Esophagus squamous epithelium (tissue), 4 donors: ENCODE data around the gene NXNL2.

Experiments
- POLR2A ChIP-seq, 4 donors: fragments of 450-650 bp; IDR thresholded peaks; one replicate each; pipeline ENCODE4 v1.6.1; 2017; ENCODE audit warnings: antibody characterized with exemption in 4 of 4, mild to moderate bottlenecking in 4 of 4, moderate library complexity in 3 of 4
- TF ChIP-seq, protein P1 (sequence below), 6 experiments: fragments of 450-650 bp in 4 of 6; fragments of 200-600 bp in 2 of 6; sonication (generic) in 2 of 6; IDR thresholded peaks; one replicate each; pipeline ENCODE4 v1.5.1; 2016 to 2019; ENCODE audit warnings: antibody characterized with exemption in 6 of 6, mild to moderate bottlenecking in 4 of 6, moderate library complexity in 4 of 6

DNA sequence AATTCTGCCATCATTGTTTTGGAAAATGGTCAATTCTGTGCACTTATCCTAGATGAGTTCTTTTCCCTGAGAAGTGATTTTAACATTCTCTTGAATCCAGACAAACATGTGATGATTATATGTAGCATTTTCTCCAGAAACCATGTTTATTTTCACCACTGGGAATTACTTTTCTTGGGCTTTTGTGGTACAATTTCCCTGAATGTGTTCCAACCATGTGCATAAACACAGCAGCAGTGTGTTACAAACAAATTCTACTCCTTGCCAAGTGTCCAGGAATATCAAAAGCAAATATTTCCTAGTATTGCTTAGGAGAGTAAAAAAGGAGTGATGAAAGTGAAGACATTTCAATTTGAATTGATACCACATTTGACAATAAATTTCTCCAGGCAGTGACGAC, 50.4 kb downstream of the NXNL2 start:
- TF ChIP-seq, protein P1, sequence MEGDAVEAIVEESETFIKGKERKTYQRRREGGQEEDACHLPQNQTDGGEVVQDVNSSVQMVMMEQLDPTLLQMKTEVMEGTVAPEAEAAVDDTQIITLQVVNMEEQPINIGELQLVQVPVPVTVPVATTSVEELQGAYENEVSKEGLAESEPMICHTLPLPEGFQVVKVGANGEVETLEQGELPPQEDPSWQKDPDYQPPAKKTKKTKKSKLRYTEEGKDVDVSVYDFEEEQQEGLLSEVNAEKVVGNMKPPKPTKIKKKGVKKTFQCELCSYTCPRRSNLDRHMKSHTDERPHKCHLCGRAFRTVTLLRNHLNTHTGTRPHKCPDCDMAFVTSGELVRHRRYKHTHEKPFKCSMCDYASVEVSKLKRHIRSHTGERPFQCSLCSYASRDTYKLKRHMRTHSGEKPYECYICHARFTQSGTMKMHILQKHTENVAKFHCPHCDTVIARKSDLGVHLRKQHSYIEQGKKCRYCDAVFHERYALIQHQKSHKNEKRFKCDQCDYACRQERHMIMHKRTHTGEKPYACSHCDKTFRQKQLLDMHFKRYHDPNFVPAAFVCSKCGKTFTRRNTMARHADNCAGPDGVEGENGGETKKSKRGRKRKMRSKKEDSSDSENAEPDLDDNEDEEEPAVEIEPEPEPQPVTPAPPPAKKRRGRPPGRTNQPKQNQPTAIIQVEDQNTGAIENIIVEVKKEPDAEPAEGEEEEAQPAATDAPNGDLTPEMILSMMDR (IDR thresholded peaks at IDR 0.05), result no peak
- TF ChIP-seq POLR2A (IDR thresholded peaks at IDR 0.05), result no peak
